CD4-positive, alpha-beta T cell treated with Interferon alpha-2 for 1 hour (primary cell): ENCODE results near the gene TGIF1.
A peak's percentile ranks its signal among the peaks of the same experiment; 100 is the strongest.
"Not testable (repeated sequence)": the region's sequence is repeated elsewhere in the genome, so short reads cannot be mapped to it uniquely, and the experiment has no call there.

Source experiments
- DNase-seq, 2 donors: peaks; one replicate each; pipeline ENCODE4 v3.0.0-alpha.2; 2020 to 2022

Gene TGIF1

GRCh38 chr18:3450012-3450798 is at the start of gene TGIF1:
Gene TGIF1, plus strand, starts transcription at chr18:3450172. Its CDS starts 318 bp downstream, at chr18:3450490.
- peak; percentile 76 to 80 for DNase-seq

GRCh38 chr18:3400567-3401296 is 49.2 kb upstream of the TGIF1 start:
- DNase-seq, result no peak

- no peak for DNase-seq
These were observed 48.0 kb upstream of the TGIF1 start for GRCh38 chr18:3401669-3402620.

- peak in 1 of 2 donors; percentile 22 for DNase-seq
These were observed 47.0 kb upstream of the TGIF1 start for GRCh38 chr18:3402982-3403451.

GRCh38 chr18:3405713-3406112 is 44.3 kb upstream of the TGIF1 start:
- DNase-seq, result no peak

- DNase-seq, result no peak
These were observed 41.9 kb upstream of the TGIF1 start for GRCh38 chr18:3408107-3408506.

GRCh38 chr18:3409811-3410210 is 40.2 kb upstream of the TGIF1 start:
- DNase-seq, result no peak

GRCh38 chr18:3410273-3410672 is 39.7 kb upstream of the TGIF1 start:
- no peak for DNase-seq

GRCh38 chr18:3410876-3411275 is 39.1 kb upstream of the TGIF1 start:
- DNase-seq, result not testable (repeated sequence)

GRCh38 chr18:3411327-3411726 is 38.6 kb upstream of the TGIF1 start:
- DNase-seq, result no peak

GRCh38 chr18:3411854-3412268 is 38.1 kb upstream of the TGIF1 start:
- peak in 1 of 2 donors; percentile 47 for DNase-seq

GRCh38 chr18:3412528-3412927 is 37.4 kb upstream of the TGIF1 start:
- not testable (repeated sequence) for DNase-seq

GRCh38 chr18:3415110-3415509 is 34.9 kb upstream of the TGIF1 start:
- no peak for DNase-seq

- DNase-seq, result no peak
These were observed 31.9 kb upstream of the TGIF1 start for GRCh38 chr18:3418083-3418482.

GRCh38 chr18:3420919-3421279 is 29.1 kb upstream of the TGIF1 start:
- no peak for DNase-seq

- DNase-seq, result no peak
These were observed 27.1 kb upstream of the TGIF1 start for GRCh38 chr18:3422905-3423304.

- DNase-seq, result no peak
These were observed 25.6 kb upstream of the TGIF1 start for GRCh38 chr18:3424280-3424890.

GRCh38 chr18:3425030-3425429 is 24.9 kb upstream of the TGIF1 start:
- no peak for DNase-seq

- DNase-seq, result no peak
These were observed 24.5 kb upstream of the TGIF1 start for GRCh38 chr18:3425446-3425845.

GRCh38 chr18:3426074-3426473 is 23.9 kb upstream of the TGIF1 start:
- no peak for DNase-seq

GRCh38 chr18:3427944-3428343 is 22.0 kb upstream of the TGIF1 start:
- no peak for DNase-seq

- DNase-seq, result no peak
These were observed 20.9 kb upstream of the TGIF1 start for GRCh38 chr18:3429121-3429520.

- DNase-seq, result no peak
These were observed 15.3 kb upstream of the TGIF1 start for GRCh38 chr18:3434685-3435084.
